ENCODE measurements around the gene ENDOG. TPM values are rescaled to one million over a fixed set of nuclear protein-coding genes. Genes with fewer than 3 reads are reported as not detected.
"Not testable (repeated sequence)": the region's sequence is repeated elsewhere in the genome, so short reads cannot be mapped to it uniquely, and the experiment has no call there.

The ENDOG gene
- total RNA-seq, 1 donor from 2014 or later: 17.8 TPM

GRCh38 chr9:128838338-128838737, 20.0 kb downstream of the ENDOG start:
- no peaks in the 10 kb centered on the region for H3K4me1 Mint-ChIP-seq (ENCODE audit: low read depth, unreplicated experiment)
- FAIRE-seq (no peak), DNase-seq (ENCODE audit: low read depth) (no peak)
- no peak overlapping the region for H3K27ac ChIP-seq (ENCODE audit: low read depth, low read length)
- no peak overlapping the region for H3K27ac Mint-ChIP-seq (ENCODE audit: unreplicated experiment)
- no peak for TF ChIP-seq CTCF (IDR thresholded peaks at IDR 0.05; ENCODE audit: insufficient read depth, low read depth, low read length)
- no peak for TF ChIP-seq EZH2 (IDR thresholded peaks at IDR 0.05; ENCODE audit: insufficient read depth, low read length)
- H3K9me3 Mint-ChIP-seq (ENCODE audit: unreplicated experiment): no peaks in the 10 kb centered on the region
- no peak overlapping the region for H3K9ac ChIP-seq (ENCODE audit: low read length)
- no peaks in the 10 kb centered on the region for H3K27me3 Mint-ChIP-seq (ENCODE audit: low read depth, unreplicated experiment)
- H3K4me3 Mint-ChIP-seq (ENCODE audit: unreplicated experiment): no peak overlapping the region
- no peaks in the 10 kb centered on the region for H3K79me2 ChIP-seq (ENCODE audit: insufficient read depth, low read length)
- peaks cover 16% of the 10 kb centered on the region for H3K36me3 Mint-ChIP-seq (ENCODE audit: low read depth, unreplicated experiment)
- no peak overlapping the region for H3K4me2 ChIP-seq (ENCODE audit: low read length)
- no peak overlapping the region for H2AFZ ChIP-seq (ENCODE audit: low read depth, low read length)
- no peaks in the 10 kb centered on the region for H3K4me1 ChIP-seq (ENCODE audit: insufficient read depth, low read length)
- peaks cover 3% of the 10 kb centered on the region for H4K20me1 ChIP-seq (ENCODE audit: insufficient read depth, low read length)
- H3K27me3 ChIP-seq (ENCODE audit: insufficient read depth, low read length): no peaks in the 10 kb centered on the region
- H3K4me3 ChIP-seq (ENCODE audit: insufficient read depth, low read depth, low read length): no peak overlapping the region
- no peaks in the 10 kb centered on the region for H3K36me3 ChIP-seq (ENCODE audit: insufficient read depth, low read length)
- H3K9me3 ChIP-seq (ENCODE audit: insufficient read depth, low read depth, low read length): no peaks in the 10 kb centered on the region

GRCh38 chr9:128840524-128840923, 22.2 kb downstream of the ENDOG start:
- H3K4me3 Mint-ChIP-seq (ENCODE audit: unreplicated experiment): no peak overlapping the region
- H2AFZ ChIP-seq (ENCODE audit: low read depth, low read length): no peak overlapping the region
- no peaks in the 10 kb centered on the region for H3K27me3 Mint-ChIP-seq (ENCODE audit: low read depth, unreplicated experiment)
- no peaks in the 10 kb centered on the region for H3K36me3 ChIP-seq (ENCODE audit: insufficient read depth, low read length)
- H3K36me3 Mint-ChIP-seq (ENCODE audit: low read depth, unreplicated experiment): peaks cover 14% of the 10 kb centered on the region
- H3K79me2 ChIP-seq (ENCODE audit: insufficient read depth, low read length): no peaks in the 10 kb centered on the region
- no peak overlapping the region for H3K27ac ChIP-seq (ENCODE audit: low read depth, low read length)
- H3K9me3 ChIP-seq (ENCODE audit: insufficient read depth, low read depth, low read length): no peaks in the 10 kb centered on the region
- no peak overlapping the region for H3K9ac ChIP-seq (ENCODE audit: low read length)
- H3K4me1 ChIP-seq (ENCODE audit: insufficient read depth, low read length): no peaks in the 10 kb centered on the region
- H3K27ac Mint-ChIP-seq (ENCODE audit: unreplicated experiment): no peak overlapping the region
- TF ChIP-seq CTCF (IDR thresholded peaks at IDR 0.05; ENCODE audit: insufficient read depth, low read depth, low read length) (no peak), EZH2 (IDR thresholded peaks at IDR 0.05; ENCODE audit: insufficient read depth, low read length) (no peak)
- no peak overlapping the region for H3K4me3 ChIP-seq (ENCODE audit: insufficient read depth, low read depth, low read length)
- H4K20me1 ChIP-seq (ENCODE audit: insufficient read depth, low read length): peaks cover 3% of the 10 kb centered on the region
- DNase-seq (ENCODE audit: low read depth): no peak
- H3K4me1 Mint-ChIP-seq (ENCODE audit: low read depth, unreplicated experiment): no peaks in the 10 kb centered on the region
- FAIRE-seq: no peak
- no peaks in the 10 kb centered on the region for H3K9me3 Mint-ChIP-seq (ENCODE audit: unreplicated experiment)
- no peak overlapping the region for H3K4me2 ChIP-seq (ENCODE audit: low read length)
- H3K27me3 ChIP-seq (ENCODE audit: insufficient read depth, low read length): no peaks in the 10 kb centered on the region

GRCh38 chr9:128841694-128842492, 23.6 kb downstream of the ENDOG start:
- no peak for TF ChIP-seq EZH2 (IDR thresholded peaks at IDR 0.05; ENCODE audit: insufficient read depth, low read length)
- no peak for TF ChIP-seq CTCF (IDR thresholded peaks at IDR 0.05; ENCODE audit: insufficient read depth, low read depth, low read length)
- Histone ChIP-seq H4K20me1 (ENCODE audit: insufficient read depth, low read length) (peaks cover 5% of the 10 kb centered on the region), H3K9me3 (ENCODE audit: insufficient read depth, low read depth, low read length) (no peaks in the 10 kb centered on the region), H3K4me1 (ENCODE audit: insufficient read depth, low read length) (no peaks in the 10 kb centered on the region), H3K4me3 (ENCODE audit: insufficient read depth, low read depth, low read length) (no peak overlapping the region), H3K36me3 (ENCODE audit: insufficient read depth, low read length) (no peaks in the 10 kb centered on the region), H3K9ac (ENCODE audit: low read length) (no peak overlapping the region), H3K27ac (ENCODE audit: low read depth, low read length) (no peak overlapping the region), H3K27me3 (ENCODE audit: insufficient read depth, low read length) (no peaks in the 10 kb centered on the region), H3K4me2 (ENCODE audit: low read length) (no peak overlapping the region), H3K79me2 (ENCODE audit: insufficient read depth, low read length) (no peaks in the 10 kb centered on the region), H2AFZ (ENCODE audit: low read depth, low read length) (no peak overlapping the region)
- no peaks in the 10 kb centered on the region for H3K9me3 Mint-ChIP-seq (ENCODE audit: unreplicated experiment)
- H3K4me3 Mint-ChIP-seq (ENCODE audit: unreplicated experiment): no peak overlapping the region
- peaks cover 12% of the 10 kb centered on the region for H3K36me3 Mint-ChIP-seq (ENCODE audit: low read depth, unreplicated experiment)
- DNase-seq (ENCODE audit: low read depth) (no peak), FAIRE-seq (no peak)
- H3K27ac Mint-ChIP-seq (ENCODE audit: unreplicated experiment): no peak overlapping the region
- no peaks in the 10 kb centered on the region for H3K27me3 Mint-ChIP-seq (ENCODE audit: low read depth, unreplicated experiment)
- no peaks in the 10 kb centered on the region for H3K4me1 Mint-ChIP-seq (ENCODE audit: low read depth, unreplicated experiment)

GRCh38 chr9:128843171-128843570, 24.9 kb downstream of the ENDOG start:
- H3K9ac ChIP-seq (ENCODE audit: low read length); H3K4me1 Mint-ChIP-seq (ENCODE audit: low read depth, unreplicated experiment); H3K9me3 ChIP-seq (ENCODE audit: insufficient read depth, low read depth, low read length); H3K4me1 ChIP-seq (ENCODE audit: insufficient read depth, low read length); H3K4me2 ChIP-seq (ENCODE audit: low read length); H3K27me3 Mint-ChIP-seq (ENCODE audit: low read depth, unreplicated experiment); H3K27ac ChIP-seq (ENCODE audit: low read depth, low read length); H4K20me1 ChIP-seq (ENCODE audit: insufficient read depth, low read length); DNase-seq (ENCODE audit: low read depth); H2AFZ ChIP-seq (ENCODE audit: low read depth, low read length); FAIRE-seq; H3K4me3 Mint-ChIP-seq (ENCODE audit: unreplicated experiment); H3K27me3 ChIP-seq (ENCODE audit: insufficient read depth, low read length); H3K79me2 ChIP-seq (ENCODE audit: insufficient read depth, low read length); H3K36me3 ChIP-seq (ENCODE audit: insufficient read depth, low read length); H3K27ac Mint-ChIP-seq (ENCODE audit: unreplicated experiment); H3K9me3 Mint-ChIP-seq (ENCODE audit: unreplicated experiment); H3K4me3 ChIP-seq (ENCODE audit: insufficient read depth, low read depth, low read length): not testable (repeated sequence)
- H3K36me3 Mint-ChIP-seq (ENCODE audit: low read depth, unreplicated experiment): peaks cover 14% of the 10 kb centered on the region

All from astrocyte (in vitro differentiated cells and primary cell).